Activated naive CD8-positive, alpha-beta T cell treated with anti-CD3 and anti-CD28 coated beads, Interleukin-2, amount 50 U/mL, for 16 hours (primary cell): Measurements from ENCODE around the gene FICD.
"Not testable (repeated sequence)": the region's sequence is repeated elsewhere in the genome, so short reads cannot be mapped to it uniquely, and the experiment has no call there.

Experiments used
- DNase-seq: peaks from one replicate; pipeline ENCODE4 v3.0.0-alpha.2; 2020; ENCODE audit warnings: low read depth, low spot score

The FICD gene

GRCh38 chr12:108531929-108532848, 17.1 kb downstream of the FICD start:
- no peak for DNase-seq

GRCh38 chr12:108538146-108538545, 23.1 kb downstream of the FICD start:
- no peak for DNase-seq

- no peak for DNase-seq
Observed at GRCh38 chr12:108538616-108539195, 23.6 kb downstream of the FICD start.

GRCh38 chr12:108542320-108542719, 27.2 kb downstream of the FICD start:
- DNase-seq = no peak

GRCh38 chr12:108543652-108544051, 28.6 kb downstream of the FICD start:
- DNase-seq = no peak

GRCh38 chr12:108547686-108548085, 32.6 kb downstream of the FICD start:
- no peak for DNase-seq

- DNase-seq = no peak
Observed at GRCh38 chr12:108548954-108549521, 34.0 kb downstream of the FICD start.

GRCh38 chr12:108551535-108551934, 36.5 kb downstream of the FICD start:
- no peak for DNase-seq

- DNase-seq = no peak
Observed at GRCh38 chr12:108553799-108554198, 38.7 kb downstream of the FICD start.

- DNase-seq = not testable (repeated sequence)
Observed at GRCh38 chr12:108555383-108555782, 40.3 kb downstream of the FICD start.

- DNase-seq = no peak
Observed at GRCh38 chr12:108559007-108559655, 44.1 kb downstream of the FICD start.

- DNase-seq = no peak
Observed at GRCh38 chr12:108559748-108560147, 44.7 kb downstream of the FICD start.

GRCh38 chr12:108560321-108560721, 45.2 kb downstream of the FICD start:
- no peak for DNase-seq

GRCh38 chr12:108560752-108561719, 46.0 kb downstream of the FICD start, which contains the start of gene SART3:
SART3 (minus strand) TSS chr12:108561173; CDS start chr12:108561154, 19 bp downstream.
- DNase-seq = peak; percentile 60

- no peak for DNase-seq
Observed at GRCh38 chr12:108561852-108562347, 46.8 kb downstream of the FICD start.

GRCh38 chr12:108562348-108563135, 47.5 kb downstream of the FICD start, which contains the start of gene ISCU:
ISCU (plus strand) TSS chr12:108562596; CDS start chr12:108562623, 27 bp downstream.
- DNase-seq = peak; percentile 97

GRCh38 chr12:108563136-108563803, 48.2 kb downstream of the FICD start:
- DNase-seq = peak; percentile 74

GRCh38 chr12:108563804-108564151, 48.7 kb downstream of the FICD start:
- no peak for DNase-seq

- DNase-seq = no peak
Observed at GRCh38 chr12:108564724-108565123, 49.6 kb downstream of the FICD start.
